ENCODE data around the gene CCNY. TPM values are rescaled to one million over a fixed set of nuclear protein-coding genes. Genes with fewer than 3 reads are reported as not detected.

CCNY gene
- total and polyA plus RNA-seq, 8 donors = 5.8 to 99.6 (median 37.7) TPM

GRCh38 chr10:35541720-35542119 is 205.4 kb downstream of the CCNY start:
- no peak overlapping the region for H3K4me3 ChIP-seq
- H3K27me3 ChIP-seq = no peaks in the 10 kb centered on the region
- H3K36me3 ChIP-seq = peaks cover 0 to 55% (median 43%) of the 10 kb centered on the region in 4 donors
- H3K4me1 ChIP-seq = no peaks in the 10 kb centered on the region
- WGBS, 5 donors = 93 to 100% (median 96%) methylated on average over 1 of the region's 1 CpG
- no peaks in the 10 kb centered on the region for H3K9me3 ChIP-seq
- intact Hi-C loops (cut with DNase I; ENCODE audit: low total_unique reads) = no loop called here
- TF ChIP-seq POLR2AphosphoS5 (IDR thresholded peaks at IDR 0.05) (no peak), CTCF (IDR thresholded peaks at IDR 0.05) (no peak), POLR2A (IDR thresholded peaks at IDR 0.05) (no peak), EP300 (IDR thresholded peaks at IDR 0.05) (no peak)
- no peak for DNase-seq
- no peak overlapping the region for H3K27ac ChIP-seq

- TF ChIP-seq CTCF (IDR thresholded peaks at IDR 0.05) (no peak), EP300 (IDR thresholded peaks at IDR 0.05) (no peak), POLR2AphosphoS5 (IDR thresholded peaks at IDR 0.05) (no peak), POLR2A (IDR thresholded peaks at IDR 0.05) (no peak)
Measured at GRCh38 chr10:35542303-35542702, 206.0 kb downstream of the CCNY start.

GRCh38 chr10:35545079-35545657 is 208.9 kb downstream of the CCNY start:
- Histone ChIP-seq H3K4me3 (no peak overlapping the region), H3K27ac (no peak overlapping the region), H3K9me3 (no peaks in the 10 kb centered on the region), H3K27me3 (no peaks in the 10 kb centered on the region), H3K36me3 (peaks cover 15 to 57% (median 49%) of the 10 kb centered on the region in 4 donors), H3K4me1 (no peaks in the 10 kb centered on the region)
- TF ChIP-seq CTCF (IDR thresholded peaks at IDR 0.05) (no peak), POLR2AphosphoS5 (IDR thresholded peaks at IDR 0.05) (no peak), EP300 (IDR thresholded peaks at IDR 0.05) (no peak), POLR2A (IDR thresholded peaks at IDR 0.05) (no peak)
- 90 to 92% (median 90%) methylated on average over 10 of the region's 10 CpGs for WGBS, 5 donors
- intact Hi-C loops (cut with DNase I; ENCODE audit: low total_unique reads) = no loop called here
- DNase-seq = no peak

More at GRCh38 chr10:35542303-35542702, 206.0 kb downstream of the CCNY start:
- Histone ChIP-seq H3K9me3 (no peaks in the 10 kb centered on the region), H3K27me3 (no peaks in the 10 kb centered on the region), H3K27ac (no peak overlapping the region), H3K4me1 (no peaks in the 10 kb centered on the region), H3K36me3 (peaks cover 4 to 53% (median 41%) of the 10 kb centered on the region in 4 donors), H3K4me3 (no peak overlapping the region)
- intact Hi-C loops (cut with DNase I; ENCODE audit: low total_unique reads) = no loop called here
- DNase-seq = no peak
- WGBS, 5 donors = 66 to 75% (median 73%) methylated on average over 4 of the region's 4 CpGs

- Histone ChIP-seq H3K27ac (no peak overlapping the region), H3K4me3 (no peak overlapping the region), H3K27me3 (no peaks in the 10 kb centered on the region), H3K4me1 (no peaks in the 10 kb centered on the region), H3K36me3 (peaks cover 15 to 65% (median 55%) of the 10 kb centered on the region in 4 donors), H3K9me3 (no peaks in the 10 kb centered on the region)
- TF ChIP-seq CTCF (IDR thresholded peaks at IDR 0.05) (no peak), POLR2AphosphoS5 (IDR thresholded peaks at IDR 0.05) (no peak), POLR2A (IDR thresholded peaks at IDR 0.05) (no peak), EP300 (IDR thresholded peaks at IDR 0.05) (no peak)
- WGBS, 5 donors = 64 to 72% (median 67%) methylated on average over 6 of the region's 6 CpGs
- DNase-seq = no peak
- intact Hi-C loops (cut with DNase I; ENCODE audit: low total_unique reads) = no loop called here
Measured at GRCh38 chr10:35545878-35546590, 209.7 kb downstream of the CCNY start.
